T47D (cell line): ENCODE measurements around the gene LRRC14B.
"Not testable (repeated sequence)": the region's sequence is repeated elsewhere in the genome, so short reads cannot be mapped to it uniquely, and the experiment has no call there.

Experiments
- DNase-seq, 2 experiments: peaks; one replicate each; pipeline versions ENCODE4 v3.0.0 to v3.0.0-alpha.2; 2011 to 2012; ENCODE audit warnings: low read depth in 1 of 2, low spot score in 1 of 2
- JUND ChIP-seq: IDR thresholded peaks from 2 replicates; pipeline ENCODE4 v1.6.1; 2012; ENCODE audit warnings: low read depth
- in situ Hi-C: cut with HindIII; loops from 2 replicates; pipeline ENCODE4 v1.10.0; 2016; ENCODE audit warnings: low sequenced_read_pairs, low pct_unique_long_range_greater_than_20kb

LRRC14B gene

DNA sequence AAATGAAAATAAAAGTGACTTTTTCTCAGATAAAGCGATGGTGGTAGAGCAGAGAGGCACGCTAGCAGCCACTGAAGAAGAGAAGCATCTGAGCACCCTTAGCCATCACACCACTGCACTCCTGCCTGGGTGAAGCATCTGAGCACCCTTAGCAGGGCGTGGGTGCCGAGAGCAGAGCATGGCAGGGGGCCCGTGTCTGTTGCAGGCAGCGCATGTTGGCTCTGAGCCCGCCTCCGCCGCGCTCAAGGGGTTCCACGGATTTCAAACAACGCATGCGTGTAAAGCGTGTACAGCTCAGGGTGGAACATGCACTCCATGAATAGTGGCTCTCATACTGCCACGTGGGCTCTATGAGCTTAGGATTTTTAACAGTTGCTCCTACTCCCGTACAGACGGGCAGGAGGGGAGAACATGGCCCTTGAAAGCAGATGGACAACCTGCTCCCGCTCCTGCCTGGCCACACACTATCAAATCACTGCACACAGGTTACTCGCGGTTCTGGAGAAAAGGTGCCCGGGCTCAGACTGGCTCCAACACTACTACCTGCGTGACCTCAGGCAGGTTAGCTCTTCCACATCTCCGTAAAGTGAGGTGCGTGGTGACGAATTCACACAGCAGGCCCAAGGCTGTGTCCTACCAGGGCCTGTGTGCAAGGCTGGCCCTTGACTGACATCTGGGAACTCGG, 12.1 kb downstream of the LRRC14B start:
- TF ChIP-seq JUND, result no peak
- DNase-seq, result no peak
- in situ Hi-C loops, result no loop called here

- in situ Hi-C loops, result no loop called here
- no peak for TF ChIP-seq JUND
- DNase-seq, result no peak
Measured at GRCh38 chr5:204001-204400, 12.7 kb downstream of the LRRC14B start.

DNA sequence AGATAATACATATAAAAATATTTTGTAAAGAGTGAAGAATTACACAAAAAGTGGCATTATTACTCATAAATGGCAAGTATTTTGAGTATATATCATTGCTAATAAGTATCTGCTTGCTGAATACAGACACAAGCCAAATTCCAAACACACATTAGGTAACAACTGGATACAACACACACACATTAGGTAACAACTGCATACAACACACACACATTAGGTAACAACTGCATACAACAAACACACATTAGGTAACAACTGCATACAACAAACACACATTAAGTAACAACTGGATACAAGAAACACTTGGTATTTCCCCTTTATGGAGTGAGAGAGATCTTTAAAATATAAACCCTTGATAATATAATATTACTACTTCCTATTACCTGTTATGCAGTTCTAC, 13.2 kb downstream of the LRRC14B start:
- in situ Hi-C loops, result no loop called here
- DNase-seq, result no peak
- no peak for TF ChIP-seq JUND

- peak in 1 of 2 experiments; percentile 2 for DNase-seq
- in situ Hi-C loops, result no loop called here
- TF ChIP-seq JUND, result no peak
Measured at GRCh38 chr5:204966-205670, 13.8 kb downstream of the LRRC14B start.

- TF ChIP-seq JUND, result no peak
- DNase-seq, result peak in 1 of 2 experiments; percentile 4
- in situ Hi-C loops, result no loop called here
Measured at GRCh38 chr5:206406-206805, 15.1 kb downstream of the LRRC14B start.

DNA sequence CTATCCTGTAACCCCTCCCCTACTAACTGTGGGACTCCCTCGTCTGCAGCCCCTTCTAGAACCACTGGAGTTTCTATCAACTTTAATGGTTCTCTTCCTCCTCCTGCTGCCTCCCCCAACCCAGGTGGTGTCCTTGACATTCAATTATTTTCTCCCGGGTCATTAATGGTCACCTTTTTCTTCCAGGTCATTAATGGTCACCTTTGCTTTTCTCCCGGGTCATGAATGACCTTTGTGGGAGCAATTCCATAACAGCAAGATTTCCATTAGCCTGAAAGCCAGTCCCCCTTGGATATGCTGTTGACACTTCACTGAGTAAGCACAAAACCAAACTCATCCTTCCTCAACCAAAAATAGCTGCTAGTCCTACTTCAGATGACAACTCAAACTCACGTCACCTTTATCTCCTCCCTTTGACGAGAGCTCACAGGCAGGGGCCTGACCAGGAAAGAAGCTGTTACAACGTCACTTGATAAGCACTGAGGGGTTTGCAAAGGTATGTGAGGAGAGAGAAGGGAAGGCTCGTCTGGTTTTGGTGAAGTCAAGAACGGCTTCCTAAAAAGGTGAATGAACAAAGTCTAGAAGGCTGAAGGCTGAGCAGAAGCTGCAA, 15.7 kb downstream of the LRRC14B start:
- TF ChIP-seq JUND, result no peak
- no peak for DNase-seq
- in situ Hi-C loops, result no loop called here

- in situ Hi-C loops, result no loop called here
- peak in 1 of 2 experiments; percentile 1 for DNase-seq
- no peak for TF ChIP-seq JUND
Measured at GRCh38 chr5:207599-207998, 16.3 kb downstream of the LRRC14B start.

GRCh38 chr5:208449-209114, 17.3 kb downstream of the LRRC14B start:
- DNase-seq, result no peak
- in situ Hi-C loops, result no loop called here
- no peak for TF ChIP-seq JUND

DNA sequence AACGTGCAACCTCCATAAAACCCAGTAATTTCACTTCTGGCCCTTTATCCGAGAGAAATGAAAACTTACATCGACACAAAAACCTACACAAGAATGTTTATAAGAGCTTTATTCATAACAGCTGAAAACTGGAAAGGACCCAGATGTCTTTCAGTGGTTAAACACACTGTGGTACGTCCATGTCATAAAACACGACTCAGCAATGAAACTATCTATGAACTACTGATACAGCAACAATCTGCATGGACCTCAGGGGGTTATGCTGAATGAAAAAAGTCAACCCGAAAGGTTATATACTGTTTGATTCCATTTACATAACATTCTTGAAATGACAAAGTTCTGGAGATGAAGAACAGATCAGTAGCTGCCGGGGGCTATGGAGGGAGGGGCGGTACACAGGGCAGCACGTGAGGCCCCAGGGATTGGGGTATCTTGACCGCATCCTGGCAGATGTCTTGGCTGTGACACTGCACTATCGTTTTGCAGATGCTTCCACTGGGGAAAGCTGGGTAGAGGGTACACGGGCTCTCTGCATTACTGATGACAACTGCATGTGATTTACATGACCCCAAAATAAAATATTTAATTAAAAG, 22.6 kb downstream of the LRRC14B start:
- no peak for DNase-seq
- no peak for TF ChIP-seq JUND
- in situ Hi-C loops, result no loop called here

DNA sequence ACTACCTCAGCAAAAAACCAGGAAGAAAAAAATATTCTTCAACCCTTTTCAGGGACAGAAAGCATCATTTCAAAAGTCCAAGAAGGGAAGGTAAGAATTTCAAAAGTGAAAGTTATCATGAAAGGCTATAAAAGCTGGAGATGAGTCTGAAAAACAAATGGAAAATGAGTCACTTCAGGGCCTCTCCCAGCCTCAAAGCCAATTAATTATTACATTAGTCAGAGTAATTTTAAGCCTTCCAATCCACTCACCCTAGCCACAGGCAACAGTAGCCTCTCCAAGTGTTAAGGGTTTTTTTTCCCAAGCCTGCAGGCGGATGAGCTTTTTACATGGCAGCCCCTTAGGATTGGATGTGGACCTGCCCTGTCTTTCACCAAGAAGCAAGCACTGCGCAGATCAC, 24.0 kb downstream of the LRRC14B start:
- in situ Hi-C loops, DNase-seq: not testable (repeated sequence)

DNA sequence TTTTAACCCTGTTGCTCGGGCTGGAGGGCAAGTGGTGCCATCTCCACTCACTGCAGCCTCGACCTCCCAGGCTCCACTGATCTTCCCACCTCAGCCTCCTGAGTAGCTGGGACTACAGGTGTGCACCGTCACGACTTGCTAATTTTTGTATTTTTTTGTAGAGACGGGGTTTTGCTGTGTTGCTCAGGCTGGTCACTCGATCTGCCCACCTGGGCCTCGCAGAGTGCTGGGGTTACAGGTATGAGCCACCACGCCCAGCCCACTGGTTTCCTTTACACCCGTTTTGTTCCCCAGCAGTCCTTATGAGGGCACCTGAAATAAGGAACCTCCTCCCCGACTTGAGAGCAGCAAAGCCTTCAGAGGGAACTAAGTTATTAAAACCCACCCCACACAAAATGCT, 24.8 kb downstream of the LRRC14B start:
- in situ Hi-C loops, DNase-seq: not testable (repeated sequence)

- in situ Hi-C loops, result not testable (repeated sequence)
- peak; percentile 95 to 99 for DNase-seq
Measured at GRCh38 chr5:217494-218456, 26.5 kb downstream of the LRRC14B start, which contains the start of the genes CCDC127 and SDHA. TSS of gene CCDC127 (minus strand) at chr5:218153. CDS start at chr5:216849, 1,304 bp downstream. TSS of gene SDHA (plus strand) at chr5:218320. CDS start at chr5:218356, 36 bp downstream.
